RWPE2 (cell line): Measurements from ENCODE around the gene DGKI.

Experiments used
- ATAC-seq: fragments of 200-7000 bp; cut with Tn5 transposase; 3 replicates; pipeline ENCODE4 v1.9.1; 2021; ENCODE audit warnings: low read depth
- DNase-seq: peaks from one replicate; pipeline ENCODE4 v3.0.0-alpha.2; 2020; ENCODE audit warnings: low spot score
- H3K27ac ChIP-seq: fragments of 450-650 bp; 2 replicates; pipeline ENCODE4 v1.5.1; 2017; ENCODE audit warnings: mild to moderate bottlenecking; ENCODE audit not compliant: poor library complexity, severe bottlenecking
- H3K27me3 ChIP-seq: fragments of 250-450 bp; sonication (Bioruptor Pico); 2 replicates; pipeline ENCODE4 v1.5.1; 2021; ENCODE audit warnings: mild to moderate bottlenecking, moderate library complexity; ENCODE audit not compliant: insufficient read depth, poor library complexity, severe bottlenecking
- H3K36me3 ChIP-seq: fragments of 250-450 bp; sonication (Bioruptor Pico); 2 replicates; pipeline ENCODE4 v1.5.1; 2020; ENCODE audit warnings: low read depth, mild to moderate bottlenecking, moderate library complexity
- H3K4me1 ChIP-seq: fragments of 250-450 bp; sonication (Bioruptor Pico); 2 replicates; pipeline ENCODE4 v1.5.1; 2021; ENCODE audit warnings: mild to moderate bottlenecking, moderate library complexity; ENCODE audit not compliant: insufficient read depth, poor library complexity, severe bottlenecking
- H3K4me3 ChIP-seq: fragments of 250-450 bp; sonication (Bioruptor Pico); 2 replicates; pipeline ENCODE4 v1.5.1; 2021; ENCODE audit warnings: mild to moderate bottlenecking, moderate library complexity; ENCODE audit not compliant: severe bottlenecking
- H3K9me3 ChIP-seq: fragments of 250-450 bp; sonication (Bioruptor Pico); 2 replicates; pipeline ENCODE4 v1.5.1; 2021; ENCODE audit warnings: mild to moderate bottlenecking, moderate library complexity; ENCODE audit not compliant: severe bottlenecking
- TF ChIP-seq, protein P1 (sequence below): fragments of 450-650 bp; IDR thresholded peaks from one replicate; pipeline ENCODE4 v1.5.1; 2017; ENCODE audit warnings: mild to moderate bottlenecking, moderate library complexity; ENCODE audit not compliant: poor library complexity, severe bottlenecking

Gene DGKI

DNA sequence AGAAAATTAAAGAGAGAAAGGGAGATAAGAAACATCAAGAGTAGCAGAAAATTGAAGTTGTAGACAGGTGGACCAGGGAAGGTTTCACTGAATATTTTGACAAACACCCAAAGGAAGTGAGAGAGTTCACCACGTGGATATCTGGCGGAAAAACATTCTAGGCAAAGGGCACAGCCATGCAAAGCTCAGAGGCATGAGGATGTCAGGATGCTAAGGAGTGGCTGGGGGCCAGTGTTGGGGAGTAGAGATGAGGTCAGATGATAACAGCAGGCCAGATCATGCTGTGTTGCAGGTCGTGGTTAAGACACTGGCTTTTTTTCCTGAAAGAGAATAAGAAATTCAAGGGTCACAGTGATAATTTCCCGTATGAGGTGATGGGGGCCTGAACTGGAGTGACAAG lies 181.9 kb downstream of the DGKI start:
- no peak for ATAC-seq
- no peak for DNase-seq
- peaks cover 21% of the 10 kb centered on the region for H3K4me1 ChIP-seq
- H3K27ac ChIP-seq: no peak overlapping the region
- H3K4me3 ChIP-seq: no peak overlapping the region
- TF ChIP-seq, protein P1, sequence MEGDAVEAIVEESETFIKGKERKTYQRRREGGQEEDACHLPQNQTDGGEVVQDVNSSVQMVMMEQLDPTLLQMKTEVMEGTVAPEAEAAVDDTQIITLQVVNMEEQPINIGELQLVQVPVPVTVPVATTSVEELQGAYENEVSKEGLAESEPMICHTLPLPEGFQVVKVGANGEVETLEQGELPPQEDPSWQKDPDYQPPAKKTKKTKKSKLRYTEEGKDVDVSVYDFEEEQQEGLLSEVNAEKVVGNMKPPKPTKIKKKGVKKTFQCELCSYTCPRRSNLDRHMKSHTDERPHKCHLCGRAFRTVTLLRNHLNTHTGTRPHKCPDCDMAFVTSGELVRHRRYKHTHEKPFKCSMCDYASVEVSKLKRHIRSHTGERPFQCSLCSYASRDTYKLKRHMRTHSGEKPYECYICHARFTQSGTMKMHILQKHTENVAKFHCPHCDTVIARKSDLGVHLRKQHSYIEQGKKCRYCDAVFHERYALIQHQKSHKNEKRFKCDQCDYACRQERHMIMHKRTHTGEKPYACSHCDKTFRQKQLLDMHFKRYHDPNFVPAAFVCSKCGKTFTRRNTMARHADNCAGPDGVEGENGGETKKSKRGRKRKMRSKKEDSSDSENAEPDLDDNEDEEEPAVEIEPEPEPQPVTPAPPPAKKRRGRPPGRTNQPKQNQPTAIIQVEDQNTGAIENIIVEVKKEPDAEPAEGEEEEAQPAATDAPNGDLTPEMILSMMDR: no peak
- H3K27me3 ChIP-seq: no peaks in the 10 kb centered on the region
- H3K36me3 ChIP-seq: no peaks in the 10 kb centered on the region
- no peaks in the 10 kb centered on the region for H3K9me3 ChIP-seq

DNA sequence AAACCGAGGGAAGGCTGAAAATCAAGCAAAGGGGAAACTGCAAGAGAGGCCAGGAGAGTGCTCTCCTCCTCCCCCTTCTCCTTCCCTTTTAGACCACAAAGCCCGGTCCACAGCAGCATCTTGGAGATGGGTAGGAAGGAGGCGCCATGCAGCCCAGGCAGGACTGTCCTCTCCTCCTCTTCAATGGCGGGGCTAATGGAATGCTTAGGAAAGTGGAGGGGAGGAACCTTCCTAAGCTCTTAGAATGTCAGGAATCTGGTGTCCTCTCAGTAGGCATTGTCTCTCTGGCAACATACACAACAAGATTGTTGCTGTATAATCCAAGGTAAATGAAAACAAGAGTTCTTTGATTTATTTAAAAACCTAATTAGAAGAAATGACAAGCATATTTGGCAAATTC lies 185.1 kb downstream of the DGKI start:
- H3K27me3 ChIP-seq: no peaks in the 10 kb centered on the region

DNA sequence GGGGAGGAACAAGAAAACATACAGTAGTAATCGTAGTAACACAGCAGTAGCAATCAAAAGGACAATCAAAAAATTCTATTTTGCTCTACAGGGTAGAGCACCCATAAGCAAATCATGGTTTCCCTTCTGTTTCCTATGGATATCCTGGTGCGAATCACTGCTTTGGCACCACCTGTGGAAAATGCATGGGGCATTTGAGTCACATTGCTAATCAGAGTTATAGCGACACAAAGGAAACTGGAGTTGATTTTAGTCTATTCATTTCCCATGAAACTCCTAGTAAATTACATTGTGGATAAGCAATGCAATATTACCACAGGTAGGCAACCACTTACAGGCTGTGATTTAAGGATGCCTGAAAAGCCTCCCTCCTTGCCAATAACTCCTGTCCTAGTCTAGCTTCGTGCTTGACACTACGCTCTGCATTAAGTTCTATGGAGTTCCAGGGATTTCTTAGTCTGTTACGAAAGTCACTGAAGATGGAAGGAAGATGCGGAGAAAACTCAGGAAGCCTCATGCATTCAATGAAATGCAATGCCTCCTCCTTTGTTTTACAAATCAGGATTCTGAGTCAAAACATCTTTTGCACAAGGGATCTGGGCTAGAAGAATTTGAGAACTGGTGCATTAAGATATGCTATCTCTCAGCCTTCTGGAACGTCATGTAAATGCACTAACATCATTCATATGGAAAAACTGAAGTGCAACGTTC lies 188.4 kb downstream of the DGKI start:
- no peaks in the 10 kb centered on the region for H3K36me3 ChIP-seq
- no peak for ATAC-seq
- no peak overlapping the region for H3K27ac ChIP-seq
- no peak for DNase-seq
- no peaks in the 10 kb centered on the region for H3K9me3 ChIP-seq
- TF ChIP-seq, protein P1: no peak
- no peaks in the 10 kb centered on the region for H3K4me1 ChIP-seq
- no peak overlapping the region for H3K4me3 ChIP-seq
- no peaks in the 10 kb centered on the region for H3K27me3 ChIP-seq

More for the DNA sequence above, 185.1 kb downstream of the DGKI start:
- no peaks in the 10 kb centered on the region for H3K36me3 ChIP-seq
- H3K4me1 ChIP-seq: peaks cover under 1% of the 10 kb centered on the region
- no peak for ATAC-seq
- TF ChIP-seq, protein P1: no peak
- H3K27ac ChIP-seq: no peak overlapping the region
- H3K9me3 ChIP-seq: no peaks in the 10 kb centered on the region
- no peak overlapping the region for H3K4me3 ChIP-seq
- no peak for DNase-seq

DNA sequence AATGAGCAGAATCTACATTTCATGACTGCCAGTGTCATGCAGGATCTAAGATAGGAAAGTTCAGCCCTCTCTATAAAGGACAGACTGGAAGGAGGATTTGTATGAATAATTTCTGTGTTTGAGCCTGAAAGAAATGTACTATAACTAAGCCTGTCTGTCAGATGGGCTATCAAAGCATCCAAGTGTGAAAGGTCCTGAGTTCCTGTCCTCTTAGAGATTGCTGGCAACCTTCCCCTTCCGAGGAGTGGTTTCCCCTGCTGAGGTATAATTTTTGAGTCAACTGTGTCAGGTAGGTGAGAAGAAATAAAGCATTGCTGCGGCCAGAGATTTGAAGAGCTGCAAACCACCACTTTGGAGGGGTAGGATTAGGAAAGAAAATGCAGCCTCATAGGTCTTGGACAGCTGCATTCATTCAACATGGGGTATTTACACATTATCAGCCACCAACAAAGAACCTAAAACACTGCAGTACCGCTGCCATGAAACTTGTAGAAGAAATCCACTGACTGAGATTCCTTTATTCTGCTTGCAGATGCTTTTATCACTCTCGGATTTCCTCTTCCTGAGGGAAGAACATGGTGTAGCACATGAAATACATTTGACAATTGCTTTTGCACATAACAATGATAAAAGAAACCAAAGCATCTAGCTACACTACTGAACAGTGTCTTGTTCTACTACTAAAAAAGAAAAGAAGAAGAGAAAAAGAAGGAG lies 189.1 kb downstream of the DGKI start:
- H3K9me3 ChIP-seq: no peaks in the 10 kb centered on the region
- ATAC-seq (no peak), DNase-seq (no peak)
- no peak overlapping the region for H3K4me3 ChIP-seq
- no peaks in the 10 kb centered on the region for H3K4me1 ChIP-seq
- TF ChIP-seq, protein P1: no peak
- H3K27ac ChIP-seq: no peak overlapping the region
- no peaks in the 10 kb centered on the region for H3K36me3 ChIP-seq
- H3K27me3 ChIP-seq: no peaks in the 10 kb centered on the region

DNA sequence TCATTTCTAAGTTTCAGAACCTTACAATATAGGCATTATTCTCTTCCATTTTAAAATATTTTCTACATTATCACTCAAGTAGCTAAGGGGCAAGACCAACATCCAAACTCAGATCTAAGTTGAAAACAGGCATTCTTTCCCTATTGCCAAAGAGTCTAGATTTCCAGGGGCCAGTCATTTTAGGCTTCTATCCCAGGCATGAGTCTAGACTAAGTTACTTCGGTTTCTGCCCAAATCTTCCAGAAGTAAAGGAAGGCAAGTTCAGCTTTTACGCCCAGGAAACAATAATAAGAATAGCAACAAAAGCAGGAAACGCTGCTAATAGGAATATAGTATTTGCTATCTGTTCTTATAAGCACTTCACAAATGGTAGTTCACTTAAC lies 189.9 kb downstream of the DGKI start:
- TF ChIP-seq, protein P1: no peak
- DNase-seq (no peak), ATAC-seq (no peak)
- Histone ChIP-seq H3K27me3 (no peaks in the 10 kb centered on the region), H3K9me3 (no peaks in the 10 kb centered on the region), H3K36me3 (no peaks in the 10 kb centered on the region), H3K4me1 (no peaks in the 10 kb centered on the region), H3K27ac (no peak overlapping the region), H3K4me3 (no peak overlapping the region)
